ENCODE data around the gene BLOC1S4. TPM values are rescaled to one million over a fixed set of nuclear protein-coding genes. Genes with fewer than 3 reads are reported as not detected.

The BLOC1S4 gene
- total and polyA plus RNA-seq, 2 donors (not counting 1 experiment from before 2014, with no cell fraction given) = 26.3 to 35.5 TPM

Other genes starting within 250 kb of the BLOC1S4 start
- gene PPP2R2C, start 243.6 kb upstream of the BLOC1S4 start, total RNA-seq = not detected in 2 replicates
- not detected in 2 replicates for gene PPP2R2C, start 243.6 kb upstream of the BLOC1S4 start, polyA plus RNA-seq
- 37.0 TPM in 2 replicates for gene MAN2B2, start 141.0 kb upstream of the BLOC1S4 start, total RNA-seq
- 27.2 and 35.0 TPM in 2 replicates for gene MAN2B2, start 141.0 kb upstream of the BLOC1S4 start, polyA plus RNA-seq
- 100 and 113 TPM in 2 replicates for gene MRFAP1, start 75.5 kb upstream of the BLOC1S4 start, total RNA-seq
- gene MRFAP1, start 75.5 kb upstream of the BLOC1S4 start, polyA plus RNA-seq = 54.8 and 108 TPM in 2 replicates
- gene S100P, start 22.3 kb upstream of the BLOC1S4 start, total RNA-seq = not detected in 2 replicates
- 0.07 TPM in 1 of 2 replicates, not detected in the other for gene S100P, start 22.3 kb upstream of the BLOC1S4 start, polyA plus RNA-seq
- 53.8 and 57.2 TPM in 2 replicates for gene MRFAP1L1, start 6.3 kb upstream of the BLOC1S4 start, total RNA-seq
- 12.5 and 16.8 TPM in 2 replicates for gene MRFAP1L1, start 6.3 kb upstream of the BLOC1S4 start, polyA plus RNA-seq
- gene KIAA0232, start 66.6 kb downstream of the BLOC1S4 start, total RNA-seq = 20.8 and 22.3 TPM in 2 replicates
- gene KIAA0232, start 66.6 kb downstream of the BLOC1S4 start, polyA plus RNA-seq = 2.9 and 3.2 TPM in 2 replicates
- gene TBC1D14, start 193.7 kb downstream of the BLOC1S4 start, total RNA-seq = 42.0 and 44.1 TPM in 2 replicates
- 21.9 and 39.7 TPM in 2 replicates for gene TBC1D14, start 193.7 kb downstream of the BLOC1S4 start, polyA plus RNA-seq